HG03280 (cell line): Measurements from ENCODE around the gene GSTK1.
"Not testable (repeated sequence)": the region's sequence is repeated elsewhere in the genome, so short reads cannot be mapped to it uniquely, and the experiment has no call there.

Experiments
- ATAC-seq: cut with Tn5 transposase; IDR thresholded peaks from one replicate; pipeline ENCODE4 v1.9.1; 2021; ENCODE audit warnings: mild to moderate bottlenecking, moderate library complexity; ENCODE audit not compliant: unreplicated experiment

GSTK1 gene

DNA sequence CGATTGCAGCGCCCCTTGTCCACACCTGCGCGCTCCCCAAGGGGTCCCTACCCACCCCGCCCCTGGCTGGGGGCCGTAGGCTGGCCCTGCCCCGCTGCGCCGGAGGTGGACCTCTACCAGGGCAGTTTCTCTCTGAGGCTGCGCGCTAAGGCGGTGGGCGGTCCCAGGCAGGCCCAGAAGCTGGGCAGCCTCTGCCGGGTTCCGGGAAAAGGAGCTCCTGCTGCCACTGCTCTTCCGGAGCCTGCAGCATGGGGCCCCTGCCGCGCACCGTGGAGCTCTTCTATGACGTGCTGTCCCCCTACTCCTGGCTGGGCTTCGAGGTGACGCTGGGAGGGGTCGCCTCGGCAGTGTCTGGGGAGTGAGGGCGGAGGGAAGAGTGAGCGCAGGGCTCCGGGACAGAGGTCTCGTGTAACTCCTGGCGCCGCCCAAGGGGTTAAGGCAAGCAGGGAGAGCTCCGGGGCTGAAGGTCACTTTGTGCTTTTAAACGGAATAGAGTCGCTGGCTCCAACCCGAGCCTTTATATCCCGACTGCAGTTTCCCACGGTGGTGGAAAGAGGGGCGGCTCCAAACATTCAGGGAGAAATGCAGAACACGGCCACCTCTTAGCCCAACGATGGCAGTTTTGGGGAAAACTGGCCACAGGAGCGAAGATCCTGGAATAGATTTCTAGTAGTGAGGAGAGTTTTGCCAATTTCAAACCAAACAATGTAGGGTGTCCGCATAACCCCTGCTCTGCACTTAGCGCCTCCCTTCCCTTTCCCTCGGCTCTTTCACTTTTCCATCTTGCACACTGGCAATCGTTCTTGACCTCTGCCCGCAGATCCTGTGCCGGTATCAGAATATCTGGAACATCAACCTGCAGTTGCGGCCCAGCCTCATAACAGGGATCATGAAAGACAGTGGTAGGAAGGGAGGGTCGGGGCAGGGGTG, at the start of gene GSTK1:
GSTK1 (plus strand) TSS at position 176 of the 930 bp plus-strand sequence; CDS start at position 249, 73 bp downstream.
- peak; percentile 92 for ATAC-seq

DNA sequence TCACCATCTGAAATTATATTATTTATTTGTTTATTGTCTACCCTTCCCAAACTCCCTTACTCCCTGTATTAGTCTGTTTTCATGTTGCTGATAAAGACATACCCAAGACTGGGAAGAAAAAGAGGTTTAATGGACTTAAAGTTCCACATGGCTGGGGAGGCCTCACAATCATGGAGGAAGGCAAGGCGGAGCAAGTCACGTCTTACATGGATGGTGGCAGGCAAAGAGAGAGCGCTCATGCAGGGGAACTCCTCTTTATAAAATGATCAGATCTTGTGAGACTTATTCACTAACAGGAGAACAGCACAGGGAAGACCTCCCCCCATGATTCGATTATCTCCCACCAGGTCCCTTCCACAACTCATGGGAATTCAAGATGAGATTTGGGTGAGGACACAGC, 49.8 kb upstream of the GSTK1 start:
- ATAC-seq: not testable (repeated sequence)

DNA sequence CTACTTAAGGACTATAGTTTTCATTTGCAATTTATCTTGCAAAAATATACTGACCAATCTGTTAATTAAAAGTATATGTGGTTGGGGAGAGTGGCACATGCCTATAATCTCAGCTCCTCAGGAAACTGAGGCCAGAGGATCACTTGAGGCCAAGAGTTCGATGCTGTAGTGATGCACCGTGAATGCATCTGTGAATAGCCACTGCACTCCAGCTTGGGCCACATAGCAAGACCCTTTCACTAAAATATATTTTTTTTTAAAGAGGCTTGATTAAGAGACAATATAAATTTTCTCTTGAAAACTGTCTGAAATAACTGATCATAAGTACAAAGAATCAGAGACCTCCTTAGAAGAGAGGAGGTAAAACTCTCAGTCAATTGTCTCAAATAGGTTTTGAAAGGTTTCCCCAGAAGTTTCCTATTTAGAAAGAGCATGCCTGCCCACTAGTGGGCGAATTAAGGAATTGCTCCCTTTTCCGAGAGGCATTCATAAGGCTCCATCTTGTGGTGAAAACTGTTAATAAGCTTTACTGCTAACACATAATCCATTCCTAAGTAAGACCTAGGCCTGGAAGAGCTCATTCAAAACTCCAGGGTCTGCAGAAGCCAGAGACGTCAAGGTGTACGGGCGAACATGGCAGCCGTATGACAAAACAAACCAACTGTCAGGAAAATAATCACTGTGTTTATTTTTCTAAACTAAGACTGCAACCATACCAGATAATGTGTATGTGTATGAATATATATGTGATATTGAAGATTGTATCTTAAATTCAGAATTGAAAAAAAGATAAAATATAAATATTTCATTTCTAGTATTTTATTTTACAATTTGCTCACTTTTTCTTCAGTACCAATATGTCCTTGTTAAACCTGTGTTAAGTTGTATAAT, 48.2 kb upstream of the GSTK1 start:
- peak; percentile 84 for ATAC-seq

- no peak for ATAC-seq
Measured at GRCh38 chr7:143216151-143216550, 47.1 kb upstream of the GSTK1 start.

DNA sequence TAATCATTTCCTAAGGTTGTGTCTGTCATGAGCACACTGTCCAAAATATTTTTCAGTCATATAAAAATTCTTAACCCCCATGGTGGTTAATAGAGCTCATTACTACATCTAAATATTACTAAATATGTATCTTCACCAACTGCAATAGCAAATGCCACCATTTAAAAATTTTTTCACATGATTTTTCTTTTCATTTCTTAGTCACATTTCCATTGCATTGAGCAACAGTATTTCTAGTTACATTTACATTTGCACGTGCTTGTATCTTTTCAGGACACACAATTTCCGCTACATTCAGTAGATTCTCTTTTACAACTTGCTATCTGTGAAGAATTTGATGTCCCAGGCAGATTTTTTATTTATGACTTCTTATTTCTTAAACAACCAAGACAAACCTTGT, 46.6 kb upstream of the GSTK1 start:
- ATAC-seq: no peak

DNA sequence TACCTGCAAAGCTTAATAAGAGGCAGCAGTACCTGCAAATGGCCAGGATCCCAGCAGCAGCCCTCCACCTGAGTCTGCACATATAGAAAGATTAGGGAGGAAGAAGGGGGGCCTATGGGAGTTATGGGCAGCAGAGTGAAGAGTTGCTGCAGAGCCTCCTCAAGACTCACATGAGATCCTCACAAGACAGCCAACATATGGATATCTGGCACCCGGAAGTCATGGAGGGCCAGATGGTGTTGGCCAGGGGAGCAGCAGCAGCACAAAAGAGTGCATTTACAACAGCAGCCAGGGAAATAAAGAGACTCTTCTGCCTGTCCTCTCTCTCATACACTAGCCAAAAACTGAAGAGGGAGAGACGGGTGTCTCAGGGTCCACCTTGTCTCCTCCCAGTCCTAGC, 45.4 kb upstream of the GSTK1 start:
- no peak for ATAC-seq

DNA sequence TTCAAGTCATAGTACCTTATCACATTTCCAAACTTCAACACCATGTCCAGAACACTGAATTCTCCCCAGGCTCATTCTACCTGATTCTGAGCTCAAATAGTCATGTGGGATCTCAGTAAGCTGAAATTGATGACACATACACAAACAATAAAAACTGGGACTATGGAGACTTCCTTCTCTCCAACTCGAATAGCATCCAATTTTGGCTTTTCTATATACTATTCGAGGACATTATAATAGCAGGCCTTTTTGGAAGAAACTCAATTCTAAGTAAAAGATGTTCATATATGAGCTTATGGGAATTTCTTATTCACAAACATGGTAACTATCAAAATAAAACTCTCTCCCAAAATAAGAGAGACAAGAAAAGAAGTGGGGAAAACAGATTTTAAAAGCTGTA, 42.0 kb upstream of the GSTK1 start:
- no peak for ATAC-seq

GRCh38 chr7:143221737-143222136, 41.5 kb upstream of the GSTK1 start, which contains the start of gene TAS2R40:
TAS2R40 (plus strand) TSS chr7:143222037; CDS start chr7:143222079, 42 bp downstream.
- ATAC-seq: no peak

- no peak for ATAC-seq
Measured at GRCh38 chr7:143222782-143223181, 40.5 kb upstream of the GSTK1 start.

GRCh38 chr7:143223784-143224183, 39.5 kb upstream of the GSTK1 start:
- ATAC-seq: no peak

GRCh38 chr7:143225047-143225446, 38.2 kb upstream of the GSTK1 start:
- no peak for ATAC-seq

- no peak for ATAC-seq
Measured at GRCh38 chr7:143227806-143228205, 35.4 kb upstream of the GSTK1 start.

GRCh38 chr7:143229054-143229790, 34.0 kb upstream of the GSTK1 start:
- ATAC-seq: no peak

DNA sequence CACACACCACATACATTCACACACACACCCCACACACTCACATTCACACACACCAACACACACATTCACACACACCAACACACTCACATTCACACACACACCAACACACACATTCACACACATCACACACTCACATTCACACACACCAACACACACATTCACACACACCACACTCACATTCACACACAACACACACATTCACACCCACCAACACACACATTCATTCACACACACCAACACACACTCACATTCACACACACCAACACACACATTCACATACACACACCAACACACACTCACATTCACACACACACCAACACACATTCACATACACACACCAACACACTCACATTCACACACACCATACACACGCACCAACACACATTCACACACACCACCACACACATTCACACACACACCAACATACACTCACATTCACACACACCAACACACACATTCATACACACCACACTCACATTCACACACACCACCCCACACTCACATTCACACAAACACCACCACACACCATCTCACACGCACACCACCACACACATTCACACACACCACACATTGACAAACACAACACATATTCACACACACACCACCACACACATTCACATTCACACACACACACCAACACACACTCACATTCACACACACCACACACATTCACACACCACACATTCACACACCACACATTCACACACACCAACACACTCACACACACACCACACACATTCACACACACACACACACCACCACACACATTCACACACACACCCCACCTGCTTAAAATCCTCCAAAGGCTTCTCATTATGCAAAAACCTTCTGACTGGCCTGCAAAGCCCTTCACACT, 32.4 kb upstream of the GSTK1 start:
- no peak for ATAC-seq

DNA sequence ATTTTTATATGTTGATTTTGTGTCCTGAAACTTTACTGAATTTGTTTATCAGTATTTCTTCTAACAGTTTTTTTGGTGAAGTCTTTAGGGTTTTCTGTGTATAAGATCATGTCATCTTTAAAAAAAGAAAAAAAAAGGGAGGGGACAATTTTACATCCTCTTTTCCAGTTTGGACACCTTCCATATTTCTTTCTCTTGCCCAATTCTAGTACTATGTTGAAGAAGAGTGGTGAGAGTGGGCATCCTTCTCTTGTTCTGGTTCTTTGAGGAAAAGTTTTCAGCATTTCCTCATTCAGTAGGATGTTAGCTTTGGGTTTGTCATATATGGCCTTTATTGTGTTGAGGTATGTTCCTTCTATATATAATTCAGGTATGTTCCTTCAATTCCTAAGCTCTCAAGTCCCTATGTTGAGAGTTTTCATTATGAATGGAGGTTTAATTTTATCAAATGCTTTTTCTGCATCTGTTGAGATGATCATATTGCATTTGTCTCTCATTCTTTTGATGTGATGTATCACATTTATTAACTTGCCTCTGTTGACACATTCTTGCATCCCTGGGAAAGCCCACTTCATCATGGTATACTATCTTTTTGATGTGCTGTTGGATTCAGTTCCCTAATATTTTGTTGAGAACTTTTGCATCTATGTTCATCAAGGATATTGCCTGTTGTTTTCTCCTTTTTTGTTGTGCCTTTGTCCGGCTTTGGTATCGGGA, 29.3 kb upstream of the GSTK1 start:
- no peak for ATAC-seq

- ATAC-seq: no peak
Measured at GRCh38 chr7:143234533-143234875, 28.7 kb upstream of the GSTK1 start.

- no peak for ATAC-seq
Measured at GRCh38 chr7:143235561-143235960, 27.7 kb upstream of the GSTK1 start.

- no peak for ATAC-seq
Measured at GRCh38 chr7:143236408-143236990, 26.7 kb upstream of the GSTK1 start.

DNA sequence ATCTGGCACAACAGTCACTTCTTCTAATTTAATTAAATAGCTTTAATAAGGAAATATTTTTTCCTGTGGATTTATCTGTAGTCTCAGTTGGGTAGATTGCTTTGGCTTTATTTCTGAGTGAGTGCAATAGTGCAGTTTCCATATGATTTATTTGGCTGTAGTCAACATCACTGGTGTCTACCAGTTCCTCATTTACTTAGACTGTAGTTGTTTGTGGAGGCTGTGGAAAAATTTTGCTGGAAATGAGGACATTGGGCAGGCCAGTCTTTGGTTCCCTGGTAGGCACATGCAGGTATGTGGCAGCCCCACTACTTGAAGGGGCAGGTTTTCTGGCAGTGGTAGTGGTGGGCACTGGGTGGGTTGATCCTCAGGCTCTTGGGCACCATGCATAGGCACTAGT, 25.9 kb upstream of the GSTK1 start:
- ATAC-seq: no peak
